Loucy (cell line): ENCODE data around the gene PPM1L.
"Not testable (repeated sequence)": the region's sequence is repeated elsewhere in the genome, so short reads cannot be mapped to it uniquely, and the experiment has no call there.

Experiments
- H2AFZ ChIP-seq: fragments of 200-600 bp; sonication (generic); 2 replicates; pipeline ENCODE4 v1.6.0; 2016; ENCODE audit warnings: antibody characterized with exemption, mild to moderate bottlenecking, low read length, moderate library complexity
- H3F3A ChIP-seq: fragments of 200-600 bp; 2 replicates; pipeline ENCODE4 v1.6.0; 2016; ENCODE audit warnings: antibody characterized with exemption, low read depth, mild to moderate bottlenecking
- H3K27me3 ChIP-seq: fragments of 200-600 bp; sonication (generic); 2 replicates; pipeline ENCODE4 v1.6.1; 2014; ENCODE audit warnings: low read length, mild to moderate bottlenecking; ENCODE audit not compliant: insufficient read depth, poor library complexity, severe bottlenecking
- H3K36me3 ChIP-seq: fragments of 200-600 bp; sonication (generic); 2 replicates; pipeline ENCODE4 v1.6.1; 2016; ENCODE audit warnings: low read length; ENCODE audit not compliant: insufficient read depth
- H3K4me1 ChIP-seq: fragments of 200-600 bp; sonication (generic); 2 replicates; pipeline ENCODE4 v1.5.1; 2014; ENCODE audit warnings: low read length, mild to moderate bottlenecking; ENCODE audit not compliant: insufficient read depth, poor library complexity, severe bottlenecking
- H3K4me2 ChIP-seq: fragments of 200-600 bp; sonication (generic); 2 replicates; pipeline ENCODE4 v1.6.0; 2014; ENCODE audit warnings: antibody characterized with exemption, low read length, low read depth, mild to moderate bottlenecking; ENCODE audit not compliant: poor library complexity, severe bottlenecking
- H3K4me3 ChIP-seq: fragments of 200-600 bp; sonication (generic); 2 replicates; pipeline ENCODE4 v1.5.1; 2014; ENCODE audit warnings: low read length, mild to moderate bottlenecking, mixed read lengths; ENCODE audit not compliant: poor library complexity, severe bottlenecking
- H3K79me2 ChIP-seq: fragments of 200-600 bp; sonication (generic); 2 replicates; pipeline ENCODE4 v1.6.1; 2014; ENCODE audit warnings: low read length; ENCODE audit not compliant: insufficient read depth
- H3K9ac ChIP-seq: fragments of 200-600 bp; sonication (generic); 2 replicates; pipeline ENCODE4 v1.6.0; 2014; ENCODE audit warnings: mild to moderate bottlenecking, low read depth, low read length, moderate library complexity; ENCODE audit not compliant: poor library complexity, severe bottlenecking
- H3K9me2 ChIP-seq: fragments of 200-600 bp; sonication (generic); replicated peaks from 2 replicates; pipeline ENCODE4 v1.6.1; 2016; ENCODE audit warnings: low read depth, low read length, mixed read lengths
- H3K9me3 ChIP-seq: fragments of 200-600 bp; sonication (generic); 2 replicates; pipeline ENCODE4 v1.6.1; 2014; ENCODE audit warnings: mild to moderate bottlenecking, antibody characterized with exemption, low read length, low read depth; ENCODE audit not compliant: insufficient read depth
- H4K20me1 ChIP-seq: fragments of 200-600 bp; sonication (generic); 2 replicates; pipeline ENCODE4 v1.6.0; 2014; ENCODE audit warnings: antibody characterized with exemption, low read length, mild to moderate bottlenecking; ENCODE audit not compliant: insufficient read depth, poor library complexity, severe bottlenecking
- CTCF ChIP-seq: fragments of 200-600 bp; sonication (generic); conservative IDR thresholded peaks from 2 replicates; pipeline ENCODE4 v1.5.1; 2014; ENCODE audit warnings: mild to moderate bottlenecking, antibody characterized with exemption, low read length
- EZH2phosphoT487 ChIP-seq: fragments of 200-600 bp; IDR thresholded peaks from 2 replicates; pipeline ENCODE4 v1.6.1; 2018; ENCODE audit warnings: antibody characterized with exemption, mild to moderate bottlenecking, moderate library complexity, borderline replicate concordance

PPM1L gene

GRCh38 chr3:160755776-160756304, at the start of gene PPM1L:
PPM1L (plus strand) TSS chr3:160756231.
- H4K20me1 ChIP-seq: no peaks in the 10 kb centered on the region
- no peaks in the 10 kb centered on the region for H3K27me3 ChIP-seq
- no peaks in the 10 kb centered on the region for H3K9me2 ChIP-seq
- peak within 1 kb of the TSS; percentile 77 for H3K4me3 ChIP-seq
- 0 out of 2 replicates have a peak, but pooled peaks cover 3% of the 10 kb centered on the region for H3K79me2 ChIP-seq
- H3K9me3 ChIP-seq: no peaks in the 10 kb centered on the region
- no peak for TF ChIP-seq EZH2phosphoT487
- peaks cover 17% of the 10 kb centered on the region for H3K4me1 ChIP-seq
- H3K9ac ChIP-seq: peak within 1 kb of the TSS; percentile 62
- H3K36me3 ChIP-seq: no peaks in the 10 kb centered on the region
- H3K4me2 ChIP-seq: peak within 1 kb of the TSS; percentile 77
- no peaks in the 10 kb centered on the region for H3F3A ChIP-seq
- H2AFZ ChIP-seq: peak within 1 kb of the TSS; percentile 66

- Histone ChIP-seq H3K9me2 (no peaks in the 10 kb centered on the region), H3K4me3 (no peak overlapping the region), H3F3A (no peaks in the 10 kb centered on the region), H4K20me1 (no peaks in the 10 kb centered on the region), H3K27me3 (no peaks in the 10 kb centered on the region), H2AFZ (no peak overlapping the region), H3K9me3 (no peaks in the 10 kb centered on the region), H3K4me2 (no peak overlapping the region), H3K36me3 (no peaks in the 10 kb centered on the region), H3K9ac (no peak overlapping the region), H3K4me1 (no peaks in the 10 kb centered on the region), H3K79me2 (no peaks in the 10 kb centered on the region)
- TF ChIP-seq CTCF (peak; percentile 65), EZH2phosphoT487 (no peak)
Observed at GRCh38 chr3:160707187-160707794, 48.7 kb upstream of the PPM1L start.

- no peaks in the 10 kb centered on the region for H3K27me3 ChIP-seq
- H3K4me2 ChIP-seq: no peak overlapping the region
- no peaks in the 10 kb centered on the region for H3K9me3 ChIP-seq
- H3K9ac ChIP-seq: no peak overlapping the region
- no peak overlapping the region for H2AFZ ChIP-seq
- H4K20me1 ChIP-seq: no peaks in the 10 kb centered on the region
- no peak overlapping the region for H3K4me3 ChIP-seq
- no peaks in the 10 kb centered on the region for H3K36me3 ChIP-seq
- TF ChIP-seq CTCF (no peak), EZH2phosphoT487 (no peak)
- H3K9me2 ChIP-seq: no peaks in the 10 kb centered on the region
- H3F3A ChIP-seq: no peaks in the 10 kb centered on the region
- H3K4me1 ChIP-seq: no peaks in the 10 kb centered on the region
- no peaks in the 10 kb centered on the region for H3K79me2 ChIP-seq
Observed at GRCh38 chr3:160709477-160710182, 46.4 kb upstream of the PPM1L start.

- H3K9ac ChIP-seq, H3K36me3 ChIP-seq, H3K4me1 ChIP-seq, H3K9me2 ChIP-seq, H3K4me3 ChIP-seq, H2AFZ ChIP-seq, H3K79me2 ChIP-seq, H3K27me3 ChIP-seq, H3K4me2 ChIP-seq, H4K20me1 ChIP-seq, H3K9me3 ChIP-seq, H3F3A ChIP-seq: not testable (repeated sequence)
Observed at GRCh38 chr3:160713144-160713543, 42.9 kb upstream of the PPM1L start.
